Esophagus muscularis mucosa (tissue), 4 donors: ENCODE data around the gene TSC22D3. TPM values are rescaled to one million over a fixed set of nuclear protein-coding genes. Genes with fewer than 3 reads are reported as not detected.

ENCODE experiments used
- DNase-seq: peaks from one replicate; pipeline ENCODE4 v3.0.0-alpha.2; 2017; ENCODE audit errors: extremely low spot score
- H3K27ac ChIP-seq, 4 donors: fragments of 200-600 bp; sonication (generic); replicated peaks in 1 of 4; 1 replicate in 3 of 4; 2 replicates in 1 of 4; pipeline ENCODE4 v1.5.1; 2016 to 2019; ENCODE audit warnings: mild to moderate bottlenecking in 1 of 4
- H3K27me3 ChIP-seq, 4 donors: fragments of 200-600 bp; sonication (generic); one replicate each; pipeline versions ENCODE4 v1.5.1 to v1.6.0; 2016 to 2019
- H3K36me3 ChIP-seq, 4 donors: fragments of 200-600 bp; sonication (generic); one replicate each; pipeline ENCODE4 v1.5.1; 2016 to 2019
- H3K4me1 ChIP-seq, 4 donors: fragments of 200-600 bp; sonication (generic); one replicate each; pipeline ENCODE4 v1.5.1; 2016 to 2019
- H3K4me3 ChIP-seq, 4 donors: fragments of 200-600 bp; sonication (generic); 1 replicate in 2 of 4; 2 replicates in 2 of 4; pipeline ENCODE4 v1.5.1; 2016 to 2019; ENCODE audit warnings: mild to moderate bottlenecking in 4 of 4, moderate library complexity in 1 of 4
- H3K9me3 ChIP-seq, 4 donors: fragments of 200-600 bp; sonication (generic); 1 replicate in 3 of 4; 2 replicates in 1 of 4; pipeline ENCODE4 v1.5.1; 2016 to 2019
- CTCF ChIP-seq, 3 experiments: fragments of 200-600 bp in 2 of 3; fragments of 450-650 bp in 1 of 3; sonication (generic) in 2 of 3; IDR thresholded peaks; one replicate each; pipeline ENCODE4 v1.5.1; 2017 to 2019; ENCODE audit warnings: antibody characterized with exemption in 3 of 3, mild to moderate bottlenecking in 2 of 3, moderate library complexity in 1 of 3
- EP300 ChIP-seq: sonication (generic); formaldehyde crosslinking; IDR thresholded peaks from one replicate; pipeline ENCODE4 v1.6.1; 2017; ENCODE audit warnings: antibody characterized with exemption
- POLR2A ChIP-seq: fragments of 450-650 bp; IDR thresholded peaks from one replicate; pipeline ENCODE4 v1.6.1; 2017; ENCODE audit warnings: antibody characterized with exemption, moderate library complexity, mild to moderate bottlenecking, low read depth
- POLR2AphosphoS5 ChIP-seq, 2 donors: sonication (generic); formaldehyde crosslinking; IDR thresholded peaks; one replicate each; pipeline ENCODE4 v1.6.1; 2017; ENCODE audit warnings: antibody characterized with exemption in 2 of 2
- WGBS: methylation state at CpG from one replicate; pipeline ENCODE4 v1.1.5; 2018; 5-methylcytosine and 5-hydroxymethylcytosine counted together
- intact Hi-C: fragments of 100-400 bp; cut with DNase I; formaldehyde crosslinking; loops from one replicate; pipeline ENCODE4 v1.15.1; 2023
- total RNA-seq, 4 donors: library from RNA; depleted of rRNA; stranded (reverse); fragments of >200 nt; gene quantifications; one replicate each; pipeline versions ENCODE4 v1.1.0 to v1.2.1, GENCODE V29; 2016

TSC22D3 gene
- total RNA-seq, 4 donors from 2014 or later: 389 to 1,047 (median 786) TPM

- Histone ChIP-seq H3K4me3 (no peak overlapping the region), H3K36me3 (no peaks in the 10 kb centered on the region), H3K27ac (peak overlapping the region; percentile 58 to 74 (median 72)), H3K27me3 (peaks cover 0 to 3% (median 0%) of the 10 kb centered on the region in 4 donors), H3K4me1 (peaks cover 28 to 66% (median 44%) of the 10 kb centered on the region in 4 donors), H3K9me3 (no peaks in the 10 kb centered on the region)
- intact Hi-C loops: no loop called here
- 53% methylated on average over 4 of the region's 4 CpGs for WGBS
- TF ChIP-seq POLR2A (no peak), POLR2AphosphoS5 (IDR thresholded peaks at IDR 0.05) (peak; percentile 84 to 87), CTCF (IDR thresholded peaks at IDR 0.05) (no peak), EP300 (peak; percentile 75)
- no peak for DNase-seq
Measured at GRCh38 chrX:107683124-107683895, 92.3 kb downstream of the TSC22D3 start.

- TF ChIP-seq POLR2A (no peak), EP300 (no peak), CTCF (IDR thresholded peaks at IDR 0.05) (no peak), POLR2AphosphoS5 (IDR thresholded peaks at IDR 0.05) (no peak)
- no peak overlapping the region for H3K4me3 ChIP-seq
- WGBS: 72% methylated on average over 2 of the region's 3 CpGs
- no peak for DNase-seq
- H3K27ac ChIP-seq: peak overlapping the region; percentile 58 to 74 (median 72)
- intact Hi-C loops: no loop called here
- H3K36me3 ChIP-seq: no peaks in the 10 kb centered on the region
- H3K9me3 ChIP-seq: no peaks in the 10 kb centered on the region
- peaks cover 0 to 3% (median 0%) of the 10 kb centered on the region in 4 donors for H3K27me3 ChIP-seq
- H3K4me1 ChIP-seq: peaks cover 36 to 77% (median 54%) of the 10 kb centered on the region in 4 donors
Measured at GRCh38 chrX:107682256-107682655, 93.3 kb downstream of the TSC22D3 start.

GRCh38 chrX:107678957-107679740 is 96.4 kb downstream of the TSC22D3 start:
- Histone ChIP-seq H3K27ac (peak overlapping the region; percentile 91 to 96 (median 92)), H3K27me3 (peaks cover 0 to 3% (median 0%) of the 10 kb centered on the region in 4 donors), H3K4me3 (no peak overlapping the region), H3K4me1 (peaks cover 30 to 79% (median 65%) of the 10 kb centered on the region in 4 donors), H3K36me3 (no peaks in the 10 kb centered on the region), H3K9me3 (no peaks in the 10 kb centered on the region)
- TF ChIP-seq CTCF (IDR thresholded peaks at IDR 0.05): no peak
- TF ChIP-seq POLR2A: no peak
- TF ChIP-seq POLR2AphosphoS5 (IDR thresholded peaks at IDR 0.05): peak; percentile 82 to 88
- TF ChIP-seq EP300: no peak
- DNase-seq: peak; percentile 93
- 81% methylated on average over 8 of the region's 8 CpGs for WGBS
- intact Hi-C loops: no loop called here

GRCh38 chrX:107677909-107678308 is 97.7 kb downstream of the TSC22D3 start:
- Histone ChIP-seq H3K27ac (peak overlapping the region; percentile 91 to 96 (median 92)), H3K4me1 (peaks cover 25 to 79% (median 64%) of the 10 kb centered on the region in 4 donors), H3K27me3 (peaks cover 0 to 3% (median 0%) of the 10 kb centered on the region in 4 donors), H3K36me3 (no peaks in the 10 kb centered on the region), H3K9me3 (no peaks in the 10 kb centered on the region), H3K4me3 (peak overlapping the region in 3 of 4 donors; percentile 59 to 66 (median 64))
- WGBS: 75% methylated on average over 4 of the region's 4 CpGs
- TF ChIP-seq CTCF (IDR thresholded peaks at IDR 0.05): no peak
- no peak for TF ChIP-seq EP300
- no peak for TF ChIP-seq POLR2AphosphoS5 (IDR thresholded peaks at IDR 0.05)
- no peak for TF ChIP-seq POLR2A
- intact Hi-C loops: no loop called here
- no peak for DNase-seq
